HG03066 (cell line): ENCODE data around the gene ALPK1.

Experiments
- ATAC-seq: cut with Tn5 transposase; IDR thresholded peaks from one replicate; pipeline ENCODE4 v1.9.1; 2021; ENCODE audit warnings: low read depth; ENCODE audit not compliant: unreplicated experiment

ALPK1 gene

GRCh38 chr4:112377171-112377570, 80.0 kb downstream of the ALPK1 start:
- no peak for ATAC-seq

GRCh38 chr4:112377594-112378242, 80.5 kb downstream of the ALPK1 start:
- no peak for ATAC-seq

- no peak for ATAC-seq
These were observed 81.1 kb downstream of the ALPK1 start for GRCh38 chr4:112378243-112378620.

GRCh38 chr4:112378858-112379257, 81.7 kb downstream of the ALPK1 start:
- no peak for ATAC-seq

GRCh38 chr4:112379306-112379705, 82.1 kb downstream of the ALPK1 start:
- ATAC-seq, result no peak

- no peak for ATAC-seq
These were observed 85.0 kb downstream of the ALPK1 start for GRCh38 chr4:112381996-112382692.

- no peak for ATAC-seq
These were observed 88.9 kb downstream of the ALPK1 start for GRCh38 chr4:112386071-112386470.

- ATAC-seq, result no peak
These were observed 104.9 kb downstream of the ALPK1 start for GRCh38 chr4:112402098-112402497.

- no peak for ATAC-seq
These were observed 106.2 kb downstream of the ALPK1 start for GRCh38 chr4:112403101-112403945.

GRCh38 chr4:112410364-112410763, 113.2 kb downstream of the ALPK1 start:
- no peak for ATAC-seq

GRCh38 chr4:112410804-112411203, 113.6 kb downstream of the ALPK1 start:
- no peak for ATAC-seq

GRCh38 chr4:112411781-112412550, 114.8 kb downstream of the ALPK1 start:
- ATAC-seq, result no peak

GRCh38 chr4:112416464-112416863, 119.3 kb downstream of the ALPK1 start:
- ATAC-seq, result no peak

- no peak for ATAC-seq
These were observed 120.9 kb downstream of the ALPK1 start for GRCh38 chr4:112418092-112418491.

- no peak for ATAC-seq
These were observed 124.7 kb downstream of the ALPK1 start for GRCh38 chr4:112421911-112422310.

GRCh38 chr4:112422644-112423043, 125.5 kb downstream of the ALPK1 start:
- ATAC-seq, result no peak

GRCh38 chr4:112423591-112423990, 126.4 kb downstream of the ALPK1 start:
- ATAC-seq, result no peak

- ATAC-seq, result no peak
These were observed 128.7 kb downstream of the ALPK1 start for GRCh38 chr4:112425823-112426222.

- no peak for ATAC-seq
These were observed 129.2 kb downstream of the ALPK1 start for GRCh38 chr4:112426416-112426815.

- ATAC-seq, result no peak
These were observed 134.0 kb downstream of the ALPK1 start for GRCh38 chr4:112431158-112431557.

GRCh38 chr4:112436987-112437386, 139.8 kb downstream of the ALPK1 start:
- no peak for ATAC-seq
